ENCODE data around the gene WNT7B. TPM values are rescaled to one million over a fixed set of nuclear protein-coding genes. Genes with fewer than 3 reads are reported as not detected.

WNT7B gene
- total and polyA plus RNA-seq, 8 donors = 0.16 to 1.3 (median 0.71) TPM

DNA sequence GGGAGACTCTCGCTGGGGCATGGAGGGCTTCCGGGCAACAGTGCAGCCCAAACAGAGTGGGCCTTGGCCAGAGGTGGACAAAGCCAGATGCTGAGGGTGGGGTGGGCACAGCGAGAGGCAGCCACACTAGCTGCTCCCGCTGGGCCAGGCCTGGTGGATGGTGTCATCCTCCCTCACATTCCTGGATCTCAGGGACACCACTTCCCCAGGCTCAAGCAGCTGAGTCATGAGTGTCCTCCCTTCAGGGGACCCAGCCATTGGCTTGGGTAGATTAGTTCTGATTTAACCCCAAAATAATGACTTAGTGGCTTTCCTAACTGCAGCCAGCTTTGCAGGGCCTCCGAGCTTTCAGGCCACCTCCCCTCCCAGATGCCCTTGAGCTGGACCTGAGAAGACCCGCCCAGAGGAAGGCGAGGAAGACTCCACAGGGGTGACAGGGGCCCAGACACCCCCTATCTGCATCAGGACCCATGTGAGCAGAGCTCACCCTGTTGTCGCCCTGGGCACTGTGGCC is 25.9 kb upstream of the WNT7B start:
- FAIRE-seq (no peak), DNase-seq (peak in 2 of 6 donors; percentile 17 to 51), ATAC-seq (no peak)
- peaks cover 0 to 19% (median 7%) of the 10 kb centered on the region in 3 donors for H3K4me1 ChIP-seq
- 85 to 92% methylated on average over 8 of the region's 8 CpGs for WGBS, 2 donors
- no peak overlapping the region for H3K4me3 ChIP-seq
- intact Hi-C loops (cut with DNase I) = loop anchor here in 2 of 3 donors (5.0 to 10.0 kb wide), 3 partner anchors 112 to 319 kb away; no protein-coding TSS in a partner anchor
- no peak for TF ChIP-seq CTCF (IDR thresholded peaks at IDR 0.05)
- no peaks in the 10 kb centered on the region for H3K27me3 ChIP-seq
- no peaks in the 10 kb centered on the region for H3K9me3 ChIP-seq
- no peak overlapping the region for H3K27ac ChIP-seq
- H3K36me3 ChIP-seq = no peaks in the 10 kb centered on the region

DNA sequence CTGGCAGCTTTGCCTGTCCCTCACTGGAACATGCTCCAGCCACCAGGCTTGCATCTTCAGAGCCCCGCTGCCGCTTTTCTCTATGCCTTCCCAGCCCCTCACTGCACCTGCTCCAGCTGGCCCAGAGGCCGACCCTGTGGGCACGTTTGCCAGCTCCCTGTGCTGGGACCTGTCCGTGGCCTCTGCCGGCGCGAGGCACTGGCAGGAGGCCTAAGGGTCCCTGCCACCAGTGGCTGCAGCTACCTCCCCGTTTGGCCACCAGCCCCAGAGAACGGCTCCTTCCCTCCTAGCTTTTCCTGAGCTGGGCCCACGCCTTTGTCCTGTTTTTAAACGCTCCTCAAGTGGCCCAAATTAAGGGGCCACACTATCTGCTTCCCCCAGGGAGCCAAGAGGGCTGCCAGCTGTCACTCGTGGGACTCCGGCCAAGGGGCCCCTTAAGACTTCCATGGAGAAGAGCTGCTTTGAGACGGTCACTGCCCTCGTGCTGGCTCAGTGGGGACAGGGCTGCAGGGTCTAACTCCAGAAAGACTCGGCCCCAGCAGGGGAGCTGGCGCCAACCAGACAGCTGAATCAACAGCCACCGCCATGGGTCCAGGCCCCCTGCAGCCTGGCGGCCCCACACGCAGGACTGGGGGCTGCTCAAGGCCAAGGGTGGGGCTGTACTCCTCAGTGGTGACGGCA is 24.6 kb upstream of the WNT7B start:
- TF ChIP-seq CTCF (IDR thresholded peaks at IDR 0.05) = no peak
- Histone ChIP-seq H3K27ac (no peak overlapping the region), H3K4me3 (no peak overlapping the region), H3K36me3 (no peaks in the 10 kb centered on the region), H3K27me3 (no peaks in the 10 kb centered on the region), H3K4me1 (peaks cover 0 to 11% (median 5%) of the 10 kb centered on the region in 3 donors), H3K9me3 (no peaks in the 10 kb centered on the region)
- no peak for FAIRE-seq
- intact Hi-C loops (cut with DNase I) = loop anchor here in 2 of 3 donors (5.0 to 10.0 kb wide), 3 partner anchors 113 to 321 kb away; no protein-coding TSS in a partner anchor
- WGBS, 2 donors = 68 to 72% methylated on average over 22 of the region's 22 CpGs
- DNase-seq = peak in 3 of 6 donors; percentile 36 to 68 (median 57)
- ATAC-seq = no peak

DNA sequence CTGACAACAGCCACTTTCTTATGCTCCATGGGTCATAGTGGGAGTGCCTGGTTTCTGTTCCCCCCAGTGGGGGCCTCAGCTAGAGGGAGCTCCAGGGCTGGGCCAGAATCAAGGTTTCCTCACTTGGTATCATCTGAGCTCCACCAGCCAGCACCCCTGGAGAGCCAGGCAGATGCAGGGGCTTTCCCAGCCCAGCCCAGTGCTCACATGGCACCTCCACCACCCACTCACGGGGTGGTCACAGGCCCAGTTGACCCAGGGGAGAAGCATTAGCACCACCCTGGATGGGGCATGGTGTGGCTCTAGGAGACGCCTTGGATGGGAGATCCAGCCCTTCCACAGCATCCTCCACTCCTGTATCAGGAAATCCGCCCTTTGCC is 24.1 kb upstream of the WNT7B start:
- Histone ChIP-seq H3K27ac (no peak overlapping the region), H3K9me3 (no peaks in the 10 kb centered on the region), H3K4me1 (peaks cover 0 to 6% (median 0%) of the 10 kb centered on the region in 3 donors), H3K27me3 (no peaks in the 10 kb centered on the region), H3K4me3 (no peak overlapping the region), H3K36me3 (no peaks in the 10 kb centered on the region)
- TF ChIP-seq CTCF (IDR thresholded peaks at IDR 0.05) = no peak
- intact Hi-C loops (cut with DNase I) = loop anchor here in 2 of 3 donors (5.0 to 10.0 kb wide), 3 partner anchors 114 to 321 kb away; no protein-coding TSS in a partner anchor
- 83 to 86% methylated on average over 3 of the region's 3 CpGs for WGBS, 2 donors
- ATAC-seq (no peak), FAIRE-seq (no peak), DNase-seq (no peak)

- no peak for ATAC-seq
- intact Hi-C loops (cut with DNase I) = loop anchor here in 2 of 3 donors (5.0 to 10.0 kb wide), 3 partner anchors 114 to 322 kb away; no protein-coding TSS in a partner anchor
- peak in 2 of 6 donors; percentile 17 to 54 for DNase-seq
- Histone ChIP-seq H3K36me3 (no peaks in the 10 kb centered on the region), H3K4me1 (peaks cover 0 to 5% (median 0%) of the 10 kb centered on the region in 3 donors), H3K27me3 (no peaks in the 10 kb centered on the region), H3K9me3 (no peaks in the 10 kb centered on the region), H3K4me3 (no peak overlapping the region), H3K27ac (no peak overlapping the region)
- no peak for FAIRE-seq
- WGBS, 2 donors = 82 to 84% methylated on average over 16 to 17 of the region's 17 CpGs
- TF ChIP-seq CTCF (IDR thresholded peaks at IDR 0.05) = no peak
These were observed 23.4 kb upstream of the WNT7B start for GRCh38 chr22:46000081-46001027.

All from pancreas (tissue), 10 donors.